ENCODE data around the gene CAPN5. TPM values are rescaled to one million over a fixed set of nuclear protein-coding genes. Genes with fewer than 3 reads are reported as not detected.
"Not testable (repeated sequence)": the region's sequence is repeated elsewhere in the genome, so short reads cannot be mapped to it uniquely, and the experiment has no call there.

Gene CAPN5
- total RNA-seq (10 to 100 TPM; 10.7 to 13.8 TPM), polyA plus RNA-seq (ENCODE audit: insufficient read length in 2 of 2) (10 to 100 TPM; 42.6 to 43.1 TPM)
- long read RNA-seq, donor 1, full-length matches to known transcripts: 11 of 18 reads
- long read RNA-seq, donor 1, partial matches to known transcripts: 7 of 18 reads
- long read RNA-seq, donor 1, other reads (novel, unspliced or antisense): 0 of 18 reads
- long read RNA-seq, donor 2: 0 reads
- long read RNA-seq, donor 3, full-length matches to known transcripts: 3 of 3 reads
- long read RNA-seq, donor 3, partial matches to known transcripts: 0 of 3 reads
- long read RNA-seq, donor 3, other reads (novel, unspliced or antisense): 0 of 3 reads
- long read RNA-seq, donor 4, full-length matches to known transcripts: 3 of 15 reads
- long read RNA-seq, donor 4, partial matches to known transcripts: 12 of 15 reads
- long read RNA-seq, donor 4, other reads (novel, unspliced or antisense): 0 of 15 reads

GRCh38 chr11:77066229-77067042 lies at the start of gene CAPN5:
Gene CAPN5, plus strand, starts transcription at chr11:77066971. Its CDS starts 17,916 bp downstream, at chr11:77084887.
- Histone ChIP-seq H3K36me3 (ENCODE audit: control insufficient read depth, insufficient read depth, low read length) (peaks cover 4% of the 10 kb centered on the region), H3K27ac (ENCODE audit: low read depth, low read length) (peak within 1 kb of the TSS; percentile 85), H3K27me3 (ENCODE audit: control insufficient read depth, insufficient read depth, low read length) (no peaks in the 10 kb centered on the region), H3K9me3 (ENCODE audit: control insufficient read depth, insufficient read depth, low read length) (no peaks in the 10 kb centered on the region), H3K4me1 (ENCODE audit: control insufficient read depth, insufficient read depth, low read length) (peaks cover 53% of the 10 kb centered on the region), H3K4me3 (ENCODE audit: low read depth, low read length) (peak within 1 kb of the TSS; percentile 76)
- peak; percentile 84 to 98 (median 90) for DNase-seq (ENCODE audit: low read depth in 4 of 6, low spot score in 6 of 6)
- under 1% methylated on average over 67 of the region's 69 CpGs for WGBS (ENCODE audit: insufficient coverage)

GRCh38 chr11:77018396-77018924 lies 48.3 kb upstream of the CAPN5 start:
- no CpG with 5 or more reads among the region's 2 CpGs for WGBS (ENCODE audit: insufficient coverage)
- H3K27ac ChIP-seq (ENCODE audit: low read depth, low read length); DNase-seq (ENCODE audit: low read depth in 4 of 6, low spot score in 6 of 6); H3K4me1 ChIP-seq (ENCODE audit: control insufficient read depth, insufficient read depth, low read length); H3K36me3 ChIP-seq (ENCODE audit: control insufficient read depth, insufficient read depth, low read length); H3K9me3 ChIP-seq (ENCODE audit: control insufficient read depth, insufficient read depth, low read length); H3K27me3 ChIP-seq (ENCODE audit: control insufficient read depth, insufficient read depth, low read length); H3K4me3 ChIP-seq (ENCODE audit: low read depth, low read length): not testable (repeated sequence)

GRCh38 chr11:77019976-77020595 lies 46.7 kb upstream of the CAPN5 start:
- Histone ChIP-seq H3K27me3 (ENCODE audit: control insufficient read depth, insufficient read depth, low read length) (no peaks in the 10 kb centered on the region), H3K4me3 (ENCODE audit: low read depth, low read length) (no peak overlapping the region), H3K27ac (ENCODE audit: low read depth, low read length) (no peak overlapping the region), H3K4me1 (ENCODE audit: control insufficient read depth, insufficient read depth, low read length) (no peaks in the 10 kb centered on the region), H3K36me3 (ENCODE audit: control insufficient read depth, insufficient read depth, low read length) (no peaks in the 10 kb centered on the region), H3K9me3 (ENCODE audit: control insufficient read depth, insufficient read depth, low read length) (no peaks in the 10 kb centered on the region)
- WGBS (ENCODE audit: insufficient coverage): 100% methylated on average over 1 of the region's 2 CpGs
- no peak for DNase-seq (ENCODE audit: low read depth in 4 of 6, low spot score in 6 of 6)

- H3K36me3 ChIP-seq (ENCODE audit: control insufficient read depth, insufficient read depth, low read length): no peaks in the 10 kb centered on the region
- 86% methylated on average over 1 of the region's 2 CpGs for whole genome bisulfite sequencing (ENCODE audit: insufficient coverage)
- no peak overlapping the region for H3K4me3 ChIP-seq (ENCODE audit: low read depth, low read length)
- no peak for DNase-seq (ENCODE audit: low read depth in 4 of 6, low spot score in 6 of 6)
- H3K27ac ChIP-seq (ENCODE audit: low read depth, low read length): no peak overlapping the region
- no peaks in the 10 kb centered on the region for H3K4me1 ChIP-seq (ENCODE audit: control insufficient read depth, insufficient read depth, low read length)
- H3K9me3 ChIP-seq (ENCODE audit: control insufficient read depth, insufficient read depth, low read length): no peaks in the 10 kb centered on the region
- H3K27me3 ChIP-seq (ENCODE audit: control insufficient read depth, insufficient read depth, low read length): no peaks in the 10 kb centered on the region
Measured at GRCh38 chr11:77020734-77021133, 46.0 kb upstream of the CAPN5 start.

- no peaks in the 10 kb centered on the region for H3K4me1 ChIP-seq (ENCODE audit: control insufficient read depth, insufficient read depth, low read length)
- H3K4me3 ChIP-seq (ENCODE audit: low read depth, low read length): no peak overlapping the region
- H3K9me3 ChIP-seq (ENCODE audit: control insufficient read depth, insufficient read depth, low read length): no peaks in the 10 kb centered on the region
- H3K27ac ChIP-seq (ENCODE audit: low read depth, low read length): no peak overlapping the region
- H3K36me3 ChIP-seq (ENCODE audit: control insufficient read depth, insufficient read depth, low read length): no peaks in the 10 kb centered on the region
- H3K27me3 ChIP-seq (ENCODE audit: control insufficient read depth, insufficient read depth, low read length): no peaks in the 10 kb centered on the region
- no peak for DNase-seq (ENCODE audit: low read depth in 4 of 6, low spot score in 6 of 6)
Measured at GRCh38 chr11:77024745-77025144, 42.0 kb upstream of the CAPN5 start.

- Histone ChIP-seq H3K27ac (ENCODE audit: low read depth, low read length) (no peak overlapping the region), H3K4me3 (ENCODE audit: low read depth, low read length) (no peak overlapping the region), H3K27me3 (ENCODE audit: control insufficient read depth, insufficient read depth, low read length) (peaks cover 3% of the 10 kb centered on the region), H3K9me3 (ENCODE audit: control insufficient read depth, insufficient read depth, low read length) (no peaks in the 10 kb centered on the region), H3K36me3 (ENCODE audit: control insufficient read depth, insufficient read depth, low read length) (no peaks in the 10 kb centered on the region), H3K4me1 (ENCODE audit: control insufficient read depth, insufficient read depth, low read length) (no peaks in the 10 kb centered on the region)
- WGBS (ENCODE audit: insufficient coverage): no CpG with 5 or more reads among the region's 3 CpGs
- DNase-seq (ENCODE audit: low read depth in 4 of 6, low spot score in 6 of 6): no peak
Measured at GRCh38 chr11:77026221-77026620, 40.5 kb upstream of the CAPN5 start.

- no CpG with 5 or more reads among the region's 2 CpGs for WGBS (ENCODE audit: insufficient coverage)
- H3K36me3 ChIP-seq (ENCODE audit: control insufficient read depth, insufficient read depth, low read length): no peaks in the 10 kb centered on the region
- H3K9me3 ChIP-seq (ENCODE audit: control insufficient read depth, insufficient read depth, low read length): no peaks in the 10 kb centered on the region
- no peak overlapping the region for H3K27ac ChIP-seq (ENCODE audit: low read depth, low read length)
- H3K4me1 ChIP-seq (ENCODE audit: control insufficient read depth, insufficient read depth, low read length): no peaks in the 10 kb centered on the region
- H3K27me3 ChIP-seq (ENCODE audit: control insufficient read depth, insufficient read depth, low read length): peaks cover 3% of the 10 kb centered on the region
- DNase-seq (ENCODE audit: low read depth in 4 of 6, low spot score in 6 of 6): no peak
- no peak overlapping the region for H3K4me3 ChIP-seq (ENCODE audit: low read depth, low read length)
Measured at GRCh38 chr11:77026743-77027142, 40.0 kb upstream of the CAPN5 start.

- Histone ChIP-seq H3K9me3 (ENCODE audit: control insufficient read depth, insufficient read depth, low read length) (no peaks in the 10 kb centered on the region), H3K27ac (ENCODE audit: low read depth, low read length) (no peak overlapping the region), H3K4me3 (ENCODE audit: low read depth, low read length) (no peak overlapping the region), H3K36me3 (ENCODE audit: control insufficient read depth, insufficient read depth, low read length) (no peaks in the 10 kb centered on the region), H3K4me1 (ENCODE audit: control insufficient read depth, insufficient read depth, low read length) (no peaks in the 10 kb centered on the region), H3K27me3 (ENCODE audit: control insufficient read depth, insufficient read depth, low read length) (peaks cover 3% of the 10 kb centered on the region)
- DNase-seq (ENCODE audit: low read depth in 4 of 6, low spot score in 6 of 6): no peak
- no CpG with 5 or more reads among the region's 1 CpG for WGBS (ENCODE audit: insufficient coverage)
Measured at GRCh38 chr11:77027275-77027674, 39.5 kb upstream of the CAPN5 start.

GRCh38 chr11:77029829-77030228 lies 36.9 kb upstream of the CAPN5 start:
- Histone ChIP-seq H3K9me3 (ENCODE audit: control insufficient read depth, insufficient read depth, low read length) (no peaks in the 10 kb centered on the region), H3K27me3 (ENCODE audit: control insufficient read depth, insufficient read depth, low read length) (peaks cover 3% of the 10 kb centered on the region)
- 85% methylated on average over 7 of the region's 7 CpGs for WGBS (ENCODE audit: insufficient coverage)

More at GRCh38 chr11:77029829-77030228, 36.9 kb upstream of the CAPN5 start:
- Histone ChIP-seq H3K27ac (ENCODE audit: low read depth, low read length) (no peak overlapping the region), H3K4me1 (ENCODE audit: control insufficient read depth, insufficient read depth, low read length) (no peaks in the 10 kb centered on the region), H3K4me3 (ENCODE audit: low read depth, low read length) (no peak overlapping the region), H3K36me3 (ENCODE audit: control insufficient read depth, insufficient read depth, low read length) (no peaks in the 10 kb centered on the region)
- DNase-seq (ENCODE audit: low read depth in 4 of 6, low spot score in 6 of 6): no peak

All from spinal cord (tissue), 10 donors.